Activated CD8-positive, alpha-beta memory T cell treated with anti-CD3 and anti-CD28 coated beads for 1 hour (primary cell): Measurements from ENCODE around the gene TLR5.

Source experiments
- DNase-seq, 2 donors: peaks; one replicate each; pipeline ENCODE4 v3.0.0-alpha.2; 2020; ENCODE audit warnings: low read depth in 1 of 2; ENCODE audit errors: extremely low read depth in 1 of 2

Gene TLR5

GRCh38 chr1:223152399-223152798 is 9.4 kb upstream of the TLR5 start:
- no peak for DNase-seq

GRCh38 chr1:223150443-223150842 is 7.4 kb upstream of the TLR5 start:
- no peak for DNase-seq

- DNase-seq: no peak
These were observed 4.8 kb upstream of the TLR5 start for GRCh38 chr1:223147873-223148272.

- no peak for DNase-seq
These were observed 4.4 kb upstream of the TLR5 start for GRCh38 chr1:223147409-223147808.

- no peak for DNase-seq
These were observed 3.7 kb upstream of the TLR5 start for GRCh38 chr1:223146745-223147144.

GRCh38 chr1:223144914-223145313 is 1.9 kb upstream of the TLR5 start:
- DNase-seq: no peak

- DNase-seq: no peak
These were observed 1.4 kb upstream of the TLR5 start for GRCh38 chr1:223144431-223144830.

- peak in 1 of 2 donors; percentile 18 for DNase-seq
These were observed 645 bp upstream of the TLR5 start for GRCh38 chr1:223143537-223144248.

GRCh38 chr1:223142269-223142668 is 779 bp downstream of the TLR5 start:
- DNase-seq: no peak

GRCh38 chr1:223140611-223141405 is 2.2 kb downstream of the TLR5 start:
- no peak for DNase-seq

- DNase-seq: no peak
These were observed 5.5 kb downstream of the TLR5 start for GRCh38 chr1:223137455-223138085.

- DNase-seq: no peak
These were observed 7.0 kb downstream of the TLR5 start for GRCh38 chr1:223136086-223136485.

GRCh38 chr1:223135176-223135942 is 7.7 kb downstream of the TLR5 start:
- DNase-seq: no peak

- peak; percentile 48 to 70 for DNase-seq
These were observed 9.1 kb downstream of the TLR5 start for GRCh38 chr1:223133824-223134435.

GRCh38 chr1:223133306-223133823 is 9.7 kb downstream of the TLR5 start:
- no peak for DNase-seq

- peak in 1 of 2 donors; percentile 46 for DNase-seq
These were observed 13.7 kb downstream of the TLR5 start for GRCh38 chr1:223129229-223129901.

GRCh38 chr1:223126741-223127140 is 16.3 kb downstream of the TLR5 start:
- no peak for DNase-seq

- no peak for DNase-seq
These were observed 17.3 kb downstream of the TLR5 start for GRCh38 chr1:223125766-223126165.

GRCh38 chr1:223123011-223123610 is 19.9 kb downstream of the TLR5 start:
- DNase-seq: no peak
